Esophagus muscularis mucosa (tissue), 4 donors: ENCODE data around the gene NKX3-2. TPM values are rescaled to one million over a fixed set of nuclear protein-coding genes. Genes with fewer than 3 reads are reported as not detected.

Experiments used
- DNase-seq: peaks from one replicate; pipeline ENCODE4 v3.0.0-alpha.2; 2017; ENCODE audit errors: extremely low spot score
- H3K27ac ChIP-seq, 4 donors: fragments of 200-600 bp; sonication (generic); replicated peaks in 1 of 4; 1 replicate in 3 of 4; 2 replicates in 1 of 4; pipeline ENCODE4 v1.5.1; 2016 to 2019; ENCODE audit warnings: mild to moderate bottlenecking in 1 of 4
- H3K27me3 ChIP-seq, 4 donors: fragments of 200-600 bp; sonication (generic); one replicate each; pipeline versions ENCODE4 v1.5.1 to v1.6.0; 2016 to 2019
- H3K36me3 ChIP-seq, 4 donors: fragments of 200-600 bp; sonication (generic); one replicate each; pipeline ENCODE4 v1.5.1; 2016 to 2019
- H3K4me1 ChIP-seq, 4 donors: fragments of 200-600 bp; sonication (generic); one replicate each; pipeline ENCODE4 v1.5.1; 2016 to 2019
- H3K4me3 ChIP-seq, 4 donors: fragments of 200-600 bp; sonication (generic); 1 replicate in 2 of 4; 2 replicates in 2 of 4; pipeline ENCODE4 v1.5.1; 2016 to 2019; ENCODE audit warnings: mild to moderate bottlenecking in 4 of 4, moderate library complexity in 1 of 4
- H3K9me3 ChIP-seq, 4 donors: fragments of 200-600 bp; sonication (generic); 1 replicate in 3 of 4; 2 replicates in 1 of 4; pipeline ENCODE4 v1.5.1; 2016 to 2019
- CTCF ChIP-seq, 3 experiments: fragments of 200-600 bp in 2 of 3; fragments of 450-650 bp in 1 of 3; sonication (generic) in 2 of 3; IDR thresholded peaks; one replicate each; pipeline ENCODE4 v1.5.1; 2017 to 2019; ENCODE audit warnings: antibody characterized with exemption in 3 of 3, mild to moderate bottlenecking in 2 of 3, moderate library complexity in 1 of 3
- EP300 ChIP-seq: sonication (generic); formaldehyde crosslinking; IDR thresholded peaks from one replicate; pipeline ENCODE4 v1.6.1; 2017; ENCODE audit warnings: antibody characterized with exemption
- POLR2A ChIP-seq: fragments of 450-650 bp; IDR thresholded peaks from one replicate; pipeline ENCODE4 v1.6.1; 2017; ENCODE audit warnings: antibody characterized with exemption, moderate library complexity, mild to moderate bottlenecking, low read depth
- POLR2AphosphoS5 ChIP-seq, 2 donors: sonication (generic); formaldehyde crosslinking; IDR thresholded peaks; one replicate each; pipeline ENCODE4 v1.6.1; 2017; ENCODE audit warnings: antibody characterized with exemption in 2 of 2
- WGBS: methylation state at CpG from one replicate; pipeline ENCODE4 v1.1.5; 2018; 5-methylcytosine and 5-hydroxymethylcytosine counted together
- intact Hi-C: fragments of 100-400 bp; cut with DNase I; formaldehyde crosslinking; loops from one replicate; pipeline ENCODE4 v1.15.1; 2023
- total RNA-seq, 4 donors: library from RNA; depleted of rRNA; stranded (reverse); fragments of >200 nt; gene quantifications; one replicate each; pipeline versions ENCODE4 v1.1.0 to v1.2.1, GENCODE V29; 2016

The NKX3-2 gene
- total RNA-seq, 4 donors from 2014 or later, result 1.2 to 7.0 (median 4.7) TPM

GRCh38 chr4:13530823-13531624 is 13.3 kb downstream of the NKX3-2 start:
- no peaks in the 10 kb centered on the region for H3K36me3 ChIP-seq
- peaks cover 0 to 100% (median 79%) of the 10 kb centered on the region in 4 donors for H3K27me3 ChIP-seq
- no peak for DNase-seq
- WGBS, result 13% methylated on average over 26 of the region's 35 CpGs
- TF ChIP-seq POLR2AphosphoS5 (IDR thresholded peaks at IDR 0.05), result no peak
- TF ChIP-seq EP300, result no peak
- TF ChIP-seq CTCF (IDR thresholded peaks at IDR 0.05), result no peak
- TF ChIP-seq POLR2A, result no peak
- no peak overlapping the region for H3K27ac ChIP-seq
- no peak overlapping the region for H3K4me3 ChIP-seq
- peaks cover 9 to 40% (median 34%) of the 10 kb centered on the region in 4 donors for H3K4me1 ChIP-seq
- H3K9me3 ChIP-seq, result no peaks in the 10 kb centered on the region
- intact Hi-C loops, result no loop called here

DNA sequence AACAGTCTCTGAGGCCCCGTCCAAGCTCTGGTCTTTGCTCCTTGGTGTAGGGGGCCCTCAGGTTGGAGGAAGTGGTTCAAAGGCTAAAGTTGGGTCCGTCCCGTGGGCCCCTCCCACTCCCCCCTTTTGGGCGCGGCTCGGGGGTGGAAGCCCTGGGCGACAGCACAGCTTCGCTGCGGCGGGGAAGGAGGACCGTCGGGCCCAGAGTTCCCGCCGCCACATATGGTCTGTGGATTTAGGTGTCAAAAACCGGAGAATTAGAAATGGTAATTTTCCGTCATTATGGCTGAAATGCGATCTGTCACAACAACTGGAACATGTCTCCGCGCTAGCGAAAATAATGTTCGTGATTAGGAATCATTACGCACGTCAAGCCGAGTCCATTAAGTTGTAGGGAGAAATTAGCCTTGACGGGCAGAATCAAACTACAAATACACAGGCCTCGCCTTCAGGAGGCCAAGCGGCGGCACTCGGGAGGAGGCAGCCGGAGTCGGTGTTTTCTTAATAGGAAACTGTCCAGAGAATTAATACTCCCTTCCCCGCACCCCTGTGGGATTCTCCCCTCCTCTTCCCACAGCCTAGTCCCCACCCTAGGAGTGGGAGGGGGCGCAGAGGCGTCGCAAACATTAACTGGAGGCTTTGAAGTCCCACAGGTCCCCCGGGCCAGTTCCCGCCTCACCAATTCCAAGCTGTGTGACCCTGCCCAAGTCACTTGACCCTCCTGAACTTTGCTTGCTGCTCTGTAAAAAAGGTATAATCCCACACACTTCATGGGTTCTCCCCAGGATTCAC is 15.0 kb downstream of the NKX3-2 start:
- Histone ChIP-seq H3K4me1 (peaks cover 6 to 35% (median 32%) of the 10 kb centered on the region in 4 donors), H3K27me3 (peaks cover 0 to 100% (median 81%) of the 10 kb centered on the region in 4 donors), H3K36me3 (no peaks in the 10 kb centered on the region), H3K27ac (no peak overlapping the region), H3K4me3 (no peak overlapping the region), H3K9me3 (peaks cover 0 to 11% (median 10%) of the 10 kb centered on the region in 4 donors)
- no peak for TF ChIP-seq POLR2A
- TF ChIP-seq CTCF (IDR thresholded peaks at IDR 0.05), result no peak
- TF ChIP-seq POLR2AphosphoS5 (IDR thresholded peaks at IDR 0.05), result no peak
- intact Hi-C loops, result no loop called here
- 28% methylated on average over 26 of the region's 37 CpGs for WGBS
- no peak for DNase-seq

GRCh38 chr4:13528821-13529127 is 15.5 kb downstream of the NKX3-2 start:
- H3K9me3 ChIP-seq, result peaks cover 0 to 16% (median 15%) of the 10 kb centered on the region in 4 donors
- WGBS, result 17% methylated on average over 5 of the region's 5 CpGs
- TF ChIP-seq EP300 (no peak), CTCF (IDR thresholded peaks at IDR 0.05) (no peak), POLR2A (no peak), POLR2AphosphoS5 (IDR thresholded peaks at IDR 0.05) (no peak)
- peaks cover 6 to 35% (median 31%) of the 10 kb centered on the region in 4 donors for H3K4me1 ChIP-seq
- DNase-seq, result no peak
- peaks cover 0 to 100% (median 81%) of the 10 kb centered on the region in 4 donors for H3K27me3 ChIP-seq
- no peak overlapping the region for H3K4me3 ChIP-seq
- intact Hi-C loops, result no loop called here
- no peak overlapping the region for H3K27ac ChIP-seq
- no peaks in the 10 kb centered on the region for H3K36me3 ChIP-seq

- intact Hi-C loops, result no loop called here
- H3K27me3 ChIP-seq, result peaks cover 0 to 100% (median 83%) of the 10 kb centered on the region in 4 donors
- 8% methylated on average over 23 of the region's 35 CpGs for WGBS
- no peaks in the 10 kb centered on the region for H3K36me3 ChIP-seq
- peaks cover 6 to 40% (median 33%) of the 10 kb centered on the region in 4 donors for H3K4me1 ChIP-seq
- H3K9me3 ChIP-seq, result peaks cover 0 to 20% (median 18%) of the 10 kb centered on the region in 4 donors
- TF ChIP-seq POLR2AphosphoS5 (IDR thresholded peaks at IDR 0.05) (no peak), POLR2A (no peak), CTCF (IDR thresholded peaks at IDR 0.05) (no peak), EP300 (no peak)
- no peak for DNase-seq
- no peak overlapping the region for H3K27ac ChIP-seq
- H3K4me3 ChIP-seq, result no peak overlapping the region
These were observed 16.1 kb downstream of the NKX3-2 start for GRCh38 chr4:13527981-13528820.
